ENCODE measurements around the gene SCLT1.

Gene SCLT1

DNA sequence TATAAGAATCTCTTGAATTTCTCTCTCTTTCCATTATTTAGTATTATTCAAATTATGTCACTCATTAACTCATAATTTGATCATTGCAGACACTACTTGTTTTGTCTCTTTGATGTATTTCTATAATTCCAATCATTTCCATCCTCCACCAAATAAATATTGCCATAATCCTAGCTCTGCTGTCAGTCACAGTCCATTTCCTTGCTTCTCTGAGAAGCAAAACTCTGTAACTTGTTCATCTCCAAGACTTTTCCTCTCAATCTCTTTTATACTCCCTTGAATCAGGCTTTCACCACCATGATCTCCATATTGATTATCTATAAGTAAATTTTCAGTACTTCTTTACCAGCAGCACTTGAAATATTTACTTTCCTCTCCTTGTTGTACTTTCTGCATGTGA is 135.9 kb downstream of the SCLT1 start:
- DNase-seq (ENCODE audit: low read depth): no peak

DNA sequence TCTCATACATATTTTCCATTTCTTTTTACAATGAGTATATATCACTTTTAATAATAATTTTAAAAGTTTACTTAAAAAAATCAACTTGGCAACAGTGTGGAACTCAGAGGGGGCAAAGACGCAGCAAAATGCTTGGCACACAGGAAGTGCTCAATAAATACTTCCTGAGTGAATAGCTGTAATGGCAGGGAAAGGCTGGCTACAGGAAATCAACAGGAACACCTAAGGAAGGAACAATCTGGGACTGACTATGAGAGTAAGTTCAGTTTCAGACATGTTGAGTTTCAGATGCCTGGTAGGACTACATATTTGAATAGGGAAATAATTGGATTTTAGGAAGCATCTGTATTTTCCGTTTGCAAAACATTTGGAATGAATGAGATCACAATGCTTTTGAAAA is 137.6 kb downstream of the SCLT1 start:
- DNase-seq (ENCODE audit: low read depth): no peak

DNA sequence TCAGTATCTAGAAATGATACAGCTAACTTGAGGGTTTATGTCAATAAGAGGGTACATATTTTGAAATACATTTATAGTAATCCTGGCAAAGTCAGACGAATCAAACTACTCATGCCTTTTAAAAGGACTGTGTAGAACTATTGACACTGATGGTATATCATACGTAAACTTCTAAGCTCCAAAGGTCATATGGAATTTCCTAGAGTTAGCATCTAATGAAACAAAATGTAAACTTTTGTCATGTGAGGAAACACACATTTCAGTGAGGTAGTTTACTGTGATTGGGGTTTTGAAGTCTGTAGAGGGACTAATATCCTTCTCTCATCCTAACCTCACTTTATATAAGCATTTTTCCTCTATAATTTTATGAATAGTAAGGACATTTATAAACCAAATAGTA is 138.4 kb downstream of the SCLT1 start:
- DNase-seq (ENCODE audit: low read depth): no peak

DNA sequence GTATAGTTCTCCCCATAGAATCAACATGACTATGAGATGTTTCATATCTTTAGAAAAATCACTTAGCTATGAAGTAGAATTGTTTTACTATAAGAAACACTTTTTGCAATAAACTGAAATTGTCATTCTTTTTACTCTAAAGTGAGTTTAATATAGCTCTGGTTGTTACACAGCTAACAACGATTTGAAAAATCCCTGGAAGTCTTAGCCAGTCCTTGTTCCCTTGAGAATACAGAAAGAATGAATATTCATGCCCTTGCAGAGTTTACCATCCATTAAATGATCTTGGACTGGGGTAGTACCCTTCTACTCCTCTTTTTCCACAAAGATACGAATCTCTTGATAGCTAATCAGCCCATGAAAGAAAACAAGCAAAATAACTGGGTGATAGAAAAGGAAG is 142.0 kb downstream of the SCLT1 start:
- no peak for DNase-seq (ENCODE audit: low read depth)

DNA sequence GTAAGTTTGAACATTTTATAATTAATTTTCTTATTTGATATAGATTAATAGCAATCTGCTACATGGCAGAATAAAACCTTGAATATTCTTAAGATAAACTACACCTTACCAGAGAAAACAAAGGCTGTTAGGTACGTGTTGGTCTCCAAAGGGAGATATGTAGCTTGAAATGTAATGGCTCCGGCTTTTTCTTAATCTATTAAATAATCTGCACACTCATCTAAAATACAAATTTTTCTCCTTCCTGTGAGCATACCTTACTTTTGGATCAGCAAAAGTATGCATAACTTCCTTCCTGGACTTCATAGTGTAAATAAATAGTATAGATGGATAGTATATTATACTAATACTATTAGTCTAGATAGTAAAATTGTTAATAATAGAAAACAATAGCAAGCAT is 142.5 kb downstream of the SCLT1 start:
- no peak for DNase-seq (ENCODE audit: low read depth)

DNA sequence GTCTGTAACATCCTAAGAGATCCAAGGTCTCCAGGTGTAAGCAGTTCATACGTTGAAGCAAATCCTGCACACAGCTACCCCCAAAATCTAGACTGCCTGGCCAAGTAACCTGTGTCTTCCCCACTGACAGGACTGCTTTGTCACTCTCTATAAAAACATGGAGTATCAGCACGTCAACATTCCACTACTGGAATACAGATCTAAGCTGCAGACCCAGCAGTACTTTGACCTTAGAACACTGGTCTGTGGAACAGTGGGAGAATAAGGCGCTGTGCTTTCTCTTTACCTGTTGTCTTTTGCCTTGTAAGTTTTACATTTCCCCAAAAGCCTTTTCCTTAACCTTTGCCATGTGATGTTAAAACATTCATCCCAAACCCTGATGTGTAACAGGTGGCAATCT is 146.4 kb downstream of the SCLT1 start:
- no peak for DNase-seq (ENCODE audit: low read depth)

DNA sequence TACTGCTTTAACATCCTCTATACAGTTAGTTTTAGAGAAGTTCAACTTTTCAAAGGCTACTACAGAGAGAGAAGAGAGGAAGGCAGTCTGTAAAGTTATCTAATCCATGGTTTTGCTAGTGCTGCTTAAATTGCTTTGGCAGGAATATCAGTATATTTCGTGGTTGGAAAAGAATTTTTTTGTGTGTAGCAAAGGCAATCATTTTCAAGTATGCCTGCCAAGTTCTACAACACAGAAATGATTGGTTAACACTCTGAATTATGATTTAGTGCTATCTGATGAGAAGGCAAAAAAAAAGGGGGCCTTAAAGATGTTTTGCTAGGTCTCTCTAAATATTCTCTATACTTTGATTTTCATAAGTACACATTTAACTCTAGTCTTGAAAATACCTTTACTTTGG is 150.7 kb downstream of the SCLT1 start:
- DNase-seq (ENCODE audit: low read depth): no peak

DNA sequence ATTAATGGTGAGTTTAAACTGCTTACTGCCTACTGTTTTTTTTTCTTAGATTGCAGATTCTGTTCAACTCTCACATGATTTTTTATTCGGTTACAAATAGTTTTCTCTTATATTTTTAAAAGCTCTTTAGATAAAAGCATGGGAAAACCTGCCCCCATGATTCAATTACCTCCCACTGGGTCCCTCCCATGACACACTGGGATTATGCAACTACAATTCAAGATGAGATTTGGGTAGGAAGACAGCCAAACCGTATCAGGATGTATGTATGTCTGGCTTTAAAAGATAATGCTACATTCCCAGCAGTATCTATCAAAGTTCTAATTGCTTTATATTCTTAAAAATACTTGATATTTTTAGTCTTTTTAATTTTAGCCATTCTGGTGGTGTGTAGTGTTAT is 152.4 kb downstream of the SCLT1 start:
- no peak for DNase-seq (ENCODE audit: low read depth)

DNA sequence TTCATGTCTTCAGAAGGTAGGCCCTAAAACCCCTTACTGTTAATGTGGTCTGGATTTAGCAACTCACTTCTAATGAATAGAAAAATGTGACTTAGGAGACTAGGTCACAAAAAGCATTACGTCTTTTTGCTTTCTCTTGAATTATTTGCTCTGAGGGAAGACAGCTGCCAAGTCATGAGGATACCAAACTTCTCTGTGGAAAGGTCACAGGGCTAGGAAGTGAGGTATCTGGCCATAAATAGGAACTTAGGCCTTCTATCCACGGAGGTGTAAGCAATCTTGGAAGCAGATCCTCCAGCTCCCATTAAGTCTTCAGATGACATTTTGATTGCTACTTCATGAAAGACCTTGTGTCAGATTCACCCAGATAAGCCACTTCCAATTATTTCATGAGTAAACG is 163.3 kb downstream of the SCLT1 start:
- no peak for DNase-seq (ENCODE audit: low read depth)

DNA sequence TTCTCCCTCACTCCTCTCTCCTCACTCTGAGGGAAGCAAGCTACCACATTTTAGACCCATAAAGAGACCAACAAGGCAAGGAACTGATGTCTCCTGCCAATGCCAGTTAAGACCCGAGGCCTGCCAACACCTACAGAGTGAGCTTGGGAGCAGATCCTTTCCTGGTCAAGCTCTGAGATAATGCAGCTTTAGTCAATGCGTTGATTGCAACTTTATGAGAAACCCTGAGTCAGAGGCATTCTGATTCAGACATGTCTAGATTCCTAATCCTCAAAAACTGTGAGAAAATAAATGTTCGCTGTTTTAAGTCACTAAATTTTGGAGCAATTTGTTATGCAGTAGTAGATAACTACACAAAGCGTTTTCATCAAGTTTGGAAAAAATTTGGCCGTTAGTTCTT is 168.4 kb downstream of the SCLT1 start:
- DNase-seq (ENCODE audit: low read depth): no peak

DNA sequence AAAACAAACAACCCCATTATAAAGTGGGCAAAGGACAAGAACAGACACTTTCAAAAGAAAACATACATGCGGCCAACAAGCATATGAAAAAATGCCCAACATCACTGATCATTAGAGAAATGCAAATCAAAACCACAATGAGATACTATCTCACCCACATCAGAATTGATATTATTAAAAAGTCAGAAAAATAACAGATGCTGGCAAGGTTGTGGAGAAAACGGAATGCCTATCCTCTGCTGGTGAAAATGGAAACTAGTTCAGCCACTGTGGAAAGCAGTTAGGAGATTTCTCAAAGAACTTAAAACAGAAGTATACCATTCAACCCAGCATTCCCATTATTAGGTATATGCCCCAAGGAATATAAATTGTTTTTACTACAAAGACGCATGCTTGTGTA is 171.4 kb downstream of the SCLT1 start:
- DNase-seq (ENCODE audit: low read depth): no peak

DNA sequence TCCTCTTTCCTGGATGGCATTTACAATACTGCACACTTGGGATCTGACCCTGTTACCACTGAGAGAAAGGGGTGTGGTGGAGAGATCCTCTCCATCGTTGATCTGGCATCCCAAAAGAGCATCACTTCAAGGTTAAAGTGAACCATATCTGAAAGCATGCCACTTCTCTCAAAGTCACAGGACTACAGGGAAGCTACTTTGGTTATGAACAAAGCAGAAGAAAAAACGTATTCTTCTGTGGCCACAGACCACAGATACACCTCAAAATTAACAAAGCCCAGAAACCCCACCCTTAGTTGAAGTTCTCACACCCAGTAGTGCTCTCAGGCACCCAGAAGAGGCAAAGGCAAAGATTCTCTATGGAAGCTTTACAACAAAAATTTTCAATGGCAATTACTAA is 175.6 kb downstream of the SCLT1 start:
- no peak for DNase-seq (ENCODE audit: low read depth)

DNA sequence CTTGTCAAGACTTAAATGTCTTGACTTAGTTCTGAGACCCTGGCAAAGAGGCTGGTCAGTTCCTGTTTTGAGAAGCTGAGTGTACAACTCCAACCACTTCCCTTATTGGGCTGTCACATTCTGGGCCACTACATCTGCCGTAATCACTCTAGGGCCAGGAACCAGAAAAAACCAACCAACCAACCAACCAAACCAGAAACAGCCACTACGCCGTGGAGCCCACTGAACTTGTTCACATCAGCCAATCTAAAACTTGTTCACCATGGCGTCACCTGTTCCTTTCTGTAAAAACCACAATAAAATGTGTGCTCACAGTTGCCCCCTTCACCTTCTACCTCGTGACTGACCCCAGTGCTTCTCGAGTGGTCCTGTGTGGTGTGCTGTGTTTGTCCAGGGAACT is 176.5 kb downstream of the SCLT1 start:
- DNase-seq (ENCODE audit: low read depth): no peak

DNA sequence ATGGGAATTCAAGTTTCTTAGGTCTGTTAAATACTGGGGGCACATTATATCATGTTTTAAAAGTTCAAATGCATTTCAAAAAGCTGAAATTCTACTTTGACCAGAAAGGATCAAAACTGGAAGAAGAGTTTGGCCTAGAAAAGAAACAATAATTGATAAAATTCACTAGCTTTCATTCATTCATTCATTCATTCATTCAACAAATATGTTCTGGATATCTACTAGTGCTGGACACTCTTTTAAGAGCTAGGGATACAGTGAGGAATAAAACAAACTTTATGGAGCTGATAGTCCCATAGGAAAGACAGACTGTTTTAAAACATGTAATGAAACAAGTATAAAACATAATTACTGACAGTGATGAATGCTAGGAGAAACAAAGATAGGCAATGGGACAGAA is 177.8 kb downstream of the SCLT1 start:
- no peak for DNase-seq (ENCODE audit: low read depth)

DNA sequence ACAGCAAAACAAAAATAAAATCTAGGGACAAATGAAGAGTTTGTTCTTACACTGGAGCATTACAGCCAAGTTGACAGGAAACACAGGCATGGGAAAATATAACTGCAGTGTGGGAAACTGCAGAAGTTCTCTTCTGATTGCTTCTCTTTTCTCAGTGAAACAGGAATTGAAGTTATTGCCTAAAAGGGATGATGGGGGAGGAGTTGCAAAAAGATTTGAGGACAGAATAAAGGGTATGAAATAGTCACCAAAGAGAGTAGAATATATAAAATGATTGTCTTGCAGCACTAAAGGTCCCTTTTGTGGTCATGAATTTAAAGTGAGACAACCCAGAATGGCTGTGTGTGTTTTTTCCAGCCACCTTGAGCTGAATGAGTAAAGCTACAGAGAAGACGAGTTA is 180.1 kb downstream of the SCLT1 start:
- no peak for DNase-seq (ENCODE audit: low read depth)

DNA sequence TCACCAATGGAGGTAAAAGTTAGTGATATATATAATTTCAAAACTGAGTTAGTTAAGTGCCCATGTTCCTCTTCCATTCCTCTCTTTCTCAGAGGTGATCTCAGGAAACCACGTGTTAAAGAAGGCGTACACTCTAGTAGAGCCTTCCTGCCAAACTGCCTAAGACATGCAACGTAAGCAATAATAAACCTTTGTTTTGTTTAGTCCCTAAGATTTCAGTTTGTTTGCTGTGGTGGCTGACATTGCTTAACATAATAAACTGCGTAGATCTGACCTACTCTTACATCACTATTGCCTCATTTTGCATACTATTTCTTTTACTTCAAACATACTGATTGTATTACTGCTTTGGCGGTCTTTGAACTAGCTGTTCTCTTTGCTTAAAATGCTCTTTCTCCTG is 184.6 kb downstream of the SCLT1 start:
- DNase-seq (ENCODE audit: low read depth): no peak

DNA sequence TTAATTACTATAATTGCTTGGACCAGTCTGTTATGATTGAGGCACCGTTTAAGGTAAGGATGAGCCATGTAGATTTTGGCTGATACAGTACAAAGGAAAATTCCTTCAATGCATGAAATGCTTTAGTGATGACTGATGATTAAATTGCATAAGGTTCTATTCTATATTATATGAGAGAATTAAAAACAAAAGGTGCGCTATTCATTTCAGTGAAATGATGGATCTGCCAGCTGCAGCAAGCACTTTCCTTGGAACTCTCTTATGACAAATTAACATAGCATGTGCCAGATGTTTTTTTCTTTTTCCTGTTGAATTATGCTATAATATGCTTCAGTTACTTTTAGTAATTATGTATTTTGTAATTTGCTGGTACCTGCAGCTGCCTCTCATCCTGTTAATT is 185.4 kb downstream of the SCLT1 start:
- no peak for DNase-seq (ENCODE audit: low read depth)

DNA sequence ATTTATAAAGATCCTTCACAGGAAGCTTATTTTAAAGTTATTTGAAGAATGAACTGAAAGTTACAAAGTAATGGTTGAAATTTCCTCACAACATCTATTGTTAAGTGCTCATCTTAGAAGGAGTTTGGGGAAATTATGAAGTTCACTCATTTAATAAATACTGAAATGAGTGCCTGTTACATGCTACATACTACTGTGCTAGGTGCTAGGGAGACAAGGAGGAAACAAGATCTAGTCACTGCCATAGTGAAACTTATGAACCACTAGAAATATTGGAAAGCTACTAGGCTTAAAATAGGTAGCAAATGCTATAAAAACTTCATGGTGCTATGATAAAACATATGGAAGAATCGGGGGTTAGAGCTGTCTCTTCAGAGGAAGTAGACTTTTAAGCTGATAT is 186.8 kb downstream of the SCLT1 start:
- no peak for DNase-seq (ENCODE audit: low read depth)

DNA sequence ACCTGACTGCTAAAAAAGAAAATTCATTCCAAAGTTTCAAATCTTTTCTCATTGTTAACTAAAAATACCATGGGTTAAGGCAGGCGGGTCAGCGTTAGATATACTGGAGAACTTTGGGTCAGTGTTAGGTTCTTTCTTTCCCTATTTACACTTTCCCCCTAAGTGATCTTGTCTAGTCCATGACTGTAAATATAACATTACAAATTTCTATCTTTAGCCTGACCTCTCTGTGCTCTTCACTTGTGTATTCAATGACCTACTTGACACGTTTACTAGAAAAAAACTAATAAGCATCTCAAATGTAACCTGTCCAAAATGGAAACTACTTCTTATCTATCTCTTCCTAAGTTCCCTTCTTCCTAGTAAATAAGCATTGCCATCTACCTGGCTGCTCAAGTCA is 188.5 kb downstream of the SCLT1 start:
- DNase-seq (ENCODE audit: low read depth): no peak

DNA sequence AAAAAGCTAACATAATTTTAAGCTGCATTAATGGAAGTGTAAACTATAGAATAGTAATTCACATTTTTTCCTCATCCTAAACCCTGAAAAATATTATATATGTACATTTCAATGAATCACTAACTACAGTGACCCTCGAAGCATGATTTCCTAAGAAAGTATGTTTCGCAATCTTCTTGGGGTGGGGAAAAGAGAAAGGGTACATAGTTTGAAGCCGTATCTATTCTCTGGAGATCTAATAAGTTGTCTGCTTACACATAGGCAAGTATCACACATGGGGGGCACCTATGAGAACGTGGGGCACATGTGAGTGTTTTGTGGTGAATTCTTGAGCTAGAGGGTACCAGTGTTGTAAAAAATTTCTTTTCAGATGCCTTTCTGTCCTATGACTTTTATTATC is 212.7 kb downstream of the SCLT1 start:
- no peak for DNase-seq (ENCODE audit: low read depth)

DNA sequence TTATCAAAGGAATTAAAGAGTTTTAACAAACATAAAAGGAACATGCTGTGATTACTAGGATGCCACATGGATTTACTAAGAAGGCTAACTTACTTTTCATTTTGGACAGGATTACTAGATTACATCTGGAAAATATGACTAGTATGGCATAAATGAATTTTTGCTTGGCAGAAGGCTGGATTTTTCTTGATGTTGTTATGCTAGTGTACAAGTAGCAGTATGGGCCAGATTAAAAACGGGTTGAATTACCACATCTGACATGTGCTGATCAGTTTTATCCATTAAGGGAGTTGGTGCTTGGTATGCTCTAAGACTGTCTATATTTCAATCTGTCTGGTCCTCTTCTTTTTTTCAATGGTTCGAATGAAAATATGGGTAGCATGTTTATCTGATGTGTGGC is 213.4 kb downstream of the SCLT1 start:
- no peak for DNase-seq (ENCODE audit: low read depth)

DNA sequence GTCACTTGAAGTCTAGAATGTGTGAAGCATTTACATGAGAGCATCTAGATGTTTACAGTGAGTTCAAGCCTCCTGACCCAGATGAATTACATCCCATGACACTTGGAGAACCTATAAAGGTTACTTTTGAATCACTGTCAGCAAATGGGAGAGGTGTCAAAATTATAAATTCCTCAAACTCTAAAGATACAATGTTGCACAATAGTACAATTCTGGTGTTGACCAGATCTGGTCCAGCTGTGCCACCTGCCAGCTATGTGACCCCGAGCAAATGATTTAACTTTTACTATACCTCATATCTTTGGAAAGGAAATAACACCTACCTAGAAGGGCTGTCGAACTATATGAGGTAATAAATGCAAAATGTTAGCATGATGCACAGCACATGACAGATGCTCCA is 214.1 kb downstream of the SCLT1 start:
- no peak for DNase-seq (ENCODE audit: low read depth)

DNA sequence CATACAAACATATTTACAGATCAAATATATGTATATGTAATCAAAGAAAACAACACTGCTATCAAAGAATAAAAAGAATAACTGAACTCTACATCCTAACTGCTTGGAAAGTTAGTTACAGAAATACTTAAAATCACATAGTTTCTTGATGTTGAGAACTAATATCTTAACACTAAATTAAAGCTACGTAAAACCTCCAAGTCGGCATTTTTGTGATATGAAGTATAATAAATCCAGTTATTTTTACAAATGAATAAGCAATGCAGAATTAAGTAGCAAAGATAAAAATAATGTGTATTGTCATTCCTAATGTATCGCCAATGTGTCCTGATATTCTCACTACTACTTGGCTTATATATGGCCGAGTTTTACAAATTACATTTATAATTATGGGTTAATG is 215.4 kb downstream of the SCLT1 start:
- DNase-seq (ENCODE audit: low read depth): no peak

DNA sequence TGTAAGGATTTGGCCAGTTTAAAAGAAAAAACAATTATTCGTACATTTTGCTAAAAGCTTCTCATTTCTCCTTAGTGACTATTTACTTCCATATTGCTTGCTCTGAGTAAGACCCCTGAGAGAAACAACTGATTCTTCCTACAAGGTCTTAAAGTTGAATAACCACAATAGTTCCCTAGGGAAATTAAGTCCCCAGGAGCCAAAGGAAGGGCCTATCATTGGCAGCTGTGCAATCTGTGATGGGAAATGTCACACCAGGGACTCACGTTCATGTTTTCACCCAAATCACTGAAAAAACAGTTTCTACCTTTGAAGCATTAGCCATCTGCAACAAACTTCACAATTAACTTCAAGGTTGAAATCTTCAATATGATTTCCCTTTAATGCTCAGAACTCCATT is 217.1 kb downstream of the SCLT1 start:
- no peak for DNase-seq (ENCODE audit: low read depth)

DNA sequence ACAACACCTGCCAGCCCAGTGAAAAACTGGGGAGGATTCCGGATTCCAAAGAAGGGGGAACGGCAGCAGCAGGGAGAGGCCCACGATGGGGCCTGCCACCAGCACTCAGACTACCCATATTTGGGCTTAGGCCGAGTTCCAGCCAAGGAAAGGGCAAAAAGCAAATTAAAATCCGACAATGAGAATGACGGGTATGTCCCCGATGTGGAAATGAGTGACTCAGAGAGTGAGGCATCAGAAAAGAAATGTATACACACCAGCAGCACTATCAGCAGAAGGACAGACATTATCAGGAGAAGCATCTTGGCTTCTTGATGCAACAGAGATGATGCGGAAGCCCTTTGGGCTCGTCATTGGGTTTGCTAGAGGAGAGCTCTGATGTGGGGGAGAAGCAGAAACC is 221.4 kb downstream of the SCLT1 start:
- DNase-seq (ENCODE audit: low read depth): no peak

Measured in activated T-helper 9 cell treated with anti-CD3 and anti-CD28 coated beads, Interleukin-2, amount 50 U/mL, for 16 hours (primary cell).